H1 (cell line): ENCODE results near the gene CTSL. TPM values are rescaled to one million over a fixed set of nuclear protein-coding genes. Genes with fewer than 3 reads are reported as not detected.

ENCODE experiments used
- CTCF ChIA-PET: fragments of 300-600 bp; sonication (Branson Sonifier 250); formaldehyde crosslinking; loops from one replicate; lab custom pipeline; 2021; ENCODE audit not compliant: partially characterized antibody; lab: Charles Lee
- POLR2A ChIA-PET: fragments of 300-600 bp; sonication (Branson Sonifier 250); formaldehyde crosslinking; loops from one replicate; lab custom pipeline; 2021; ENCODE audit warnings: inconsistent platforms; ENCODE audit not compliant: partially characterized antibody; lab: Charles Lee
- DNase-seq, 2 experiments: peaks; one replicate each; pipeline versions ENCODE4 v3.0.0 to v3.0.0-alpha.2; 2010 to 2022; ENCODE audit warnings: low spot score in 2 of 2, low read depth in 1 of 2, mixed read lengths in 1 of 2
- FAIRE-seq: peaks from 2 replicates; lab custom pipeline; 2011; peaks lifted over from hg19 to GRCh38; lab: Jason Lieb, UNC
- H2AFZ ChIP-seq: 2 replicates; pipeline ENCODE4 v1.8.1; 2012; ENCODE audit warnings: low read length, inconsistent platforms
- H2AK5ac ChIP-seq: 2 replicates; pipeline ENCODE4 v1.6.1; 2013; ENCODE audit warnings: low read depth, low read length
- H2BK120ac ChIP-seq: replicated peaks from 2 replicates; pipeline ENCODE3; 2013; ENCODE audit warnings: low read depth, low read length, inconsistent platforms
- H2BK12ac ChIP-seq: 2 replicates; pipeline ENCODE4 v1.6.1; 2013; ENCODE audit warnings: low read depth, low read length
- H2BK15ac ChIP-seq: 2 replicates; pipeline ENCODE4 v1.6.1; 2013; ENCODE audit warnings: low read length
- H2BK20ac ChIP-seq: 2 replicates; pipeline ENCODE4 v1.6.1; 2013; ENCODE audit warnings: low read length
- H2BK5ac ChIP-seq: 2 replicates; pipeline ENCODE4 v1.6.1; 2013; ENCODE audit warnings: low read depth, low read length
- H3K14ac ChIP-seq: 2 replicates; pipeline ENCODE4 v1.6.1; 2013; ENCODE audit warnings: inconsistent platforms; ENCODE audit not compliant: insufficient read length
- H3K18ac ChIP-seq: 2 replicates; pipeline ENCODE4 v1.6.1; 2013; ENCODE audit warnings: low read length; ENCODE audit errors: extremely low read depth
- H3K23ac ChIP-seq: 2 replicates; pipeline ENCODE4 v1.6.1; 2013; ENCODE audit warnings: inconsistent platforms; ENCODE audit not compliant: insufficient read length
- H3K23me2 ChIP-seq: 2 replicates; pipeline ENCODE4 v1.6.1; 2013; ENCODE audit warnings: low read depth, low read length
- H3K27ac ChIP-seq: 2 replicates; pipeline ENCODE4 v1.6.1; 2011; ENCODE audit warnings: low read depth, low read length, inconsistent platforms
- H3K27me3 ChIP-seq, 4 experiments: replicated peaks in 1 of 4; 1 replicate in 1 of 4; 2 replicates in 3 of 4; pipeline versions ENCODE4 v1.6.1 to v1.8.1; 2011 to 2013; ENCODE audit warnings: low read length in 3 of 4, mild to moderate bottlenecking in 3 of 4, inconsistent platforms in 2 of 4, mixed read lengths in 2 of 4, moderate library complexity in 1 of 4; ENCODE audit not compliant: control insufficient read depth in 3 of 4, insufficient read depth in 3 of 4; ENCODE audit errors: extremely low read depth in 1 of 4
- H3K36me3 ChIP-seq, 4 experiments: 2 replicates each; pipeline versions ENCODE4 v1.6.1 to v1.8.1; 2011 to 2013; ENCODE audit warnings: mild to moderate bottlenecking in 4 of 4, low read length in 3 of 4, moderate library complexity in 2 of 4, control low read depth in 1 of 4, inconsistent platforms in 1 of 4; ENCODE audit not compliant: insufficient read depth in 4 of 4, control insufficient read depth in 2 of 4
- H3K4ac ChIP-seq: replicated peaks from 2 replicates; pipeline ENCODE3; 2013; ENCODE audit warnings: low read length, low read depth, mixed read lengths, inconsistent platforms; ENCODE audit not compliant: insufficient read length
- H3K4me1 ChIP-seq, 4 experiments: replicated peaks in 1 of 4; 1 replicate in 1 of 4; 2 replicates in 3 of 4; pipeline versions ENCODE4 v1.6.1 to v1.8.1; 2011 to 2013; ENCODE audit warnings: low read length in 3 of 4, inconsistent platforms in 2 of 4, mixed read lengths in 1 of 4; ENCODE audit not compliant: insufficient read depth in 4 of 4, control insufficient read depth in 3 of 4
- H3K4me2 ChIP-seq, 2 experiments: 2 replicates each; pipeline versions ENCODE4 v1.6.1 to v1.8.1; 2011 to 2013; ENCODE audit warnings: low read depth in 2 of 2, low read length in 2 of 2, control low read depth in 1 of 2, inconsistent platforms in 1 of 2, mild to moderate bottlenecking in 1 of 2; ENCODE audit not compliant: insufficient read depth in 1 of 2
- H3K4me3 ChIP-seq, 4 experiments: fragments of 200-600, 300-600 bp in 1 of 4; sonication (generic), shearing (Covaris generic), sonication (Bioruptor Twin) in 1 of 4; 2 replicates each; pipeline versions ENCODE4 v1.5.1 to v1.8.1; 2011 to 2016; ENCODE audit warnings: low read length in 4 of 4, low read depth in 3 of 4, control low read depth in 2 of 4, inconsistent platforms in 2 of 4, mild to moderate bottlenecking in 2 of 4, mixed read lengths in 1 of 4, moderate library complexity in 1 of 4; ENCODE audit not compliant: insufficient read depth in 2 of 4; ENCODE audit errors: extremely low read depth in 1 of 4
- H3K56ac ChIP-seq: replicated peaks from 2 replicates; pipeline ENCODE3; 2013; ENCODE audit warnings: low read depth, mild to moderate bottlenecking, mixed read lengths, low read length, inconsistent platforms; ENCODE audit not compliant: insufficient read length
- H3K79me1 ChIP-seq: 2 replicates; pipeline ENCODE4 v1.6.1; 2013; ENCODE audit warnings: low read depth, low read length, control low read depth
- H3K79me2 ChIP-seq, 2 experiments: 2 replicates each; pipeline versions ENCODE4 v1.6.1 to v1.8.1; 2012 to 2013; ENCODE audit warnings: low read length in 2 of 2, mild to moderate bottlenecking in 2 of 2, inconsistent platforms in 1 of 2; ENCODE audit not compliant: insufficient read depth in 2 of 2, control insufficient read depth in 1 of 2
- H3K9ac ChIP-seq, 4 experiments: replicated peaks in 1 of 4; 1 replicate in 1 of 4; 2 replicates in 3 of 4; pipeline versions ENCODE4 v1.6.1 to v1.8.1; 2011 to 2013; ENCODE audit warnings: low read depth in 3 of 4, low read length in 3 of 4, control low read depth in 2 of 4, mild to moderate bottlenecking in 2 of 4, moderate library complexity in 2 of 4, inconsistent platforms in 1 of 4; ENCODE audit errors: extremely low read depth in 1 of 4
- H3K9me3 ChIP-seq, 2 experiments: 2 replicates each; pipeline versions ENCODE4 v1.6.1 to v1.8.1; 2012 to 2013; ENCODE audit warnings: mild to moderate bottlenecking in 2 of 2, moderate library complexity in 2 of 2, control low read depth in 1 of 2, inconsistent platforms in 1 of 2, low read depth in 1 of 2, low read length in 1 of 2, mixed read lengths in 1 of 2; ENCODE audit not compliant: insufficient read depth in 2 of 2
- H4K20me1 ChIP-seq, 2 experiments: replicated peaks in 1 of 2; 2 replicates each; pipeline versions ENCODE3 to v1.8.1; 2011 to 2013; ENCODE audit warnings: inconsistent platforms in 2 of 2, low read length in 2 of 2, mild to moderate bottlenecking in 1 of 2; ENCODE audit not compliant: insufficient read depth in 2 of 2, control insufficient read depth in 1 of 2
- H4K5ac ChIP-seq: 2 replicates; pipeline ENCODE4 v1.6.1; 2013; ENCODE audit warnings: low read length, low read depth, mixed read lengths, inconsistent platforms; ENCODE audit not compliant: insufficient read length
- H4K8ac ChIP-seq: 2 replicates; pipeline ENCODE4 v1.8.0; 2013; ENCODE audit warnings: mild to moderate bottlenecking, moderate library complexity, low read length, inconsistent platforms; ENCODE audit not compliant: insufficient read depth; ENCODE audit errors: extremely low read depth
- H4K91ac ChIP-seq: replicated peaks from 2 replicates; pipeline ENCODE3; 2013; ENCODE audit warnings: low read length, mixed read lengths, inconsistent platforms; ENCODE audit not compliant: insufficient read length
- CBX5 ChIP-seq: fragments of 300-800, 300-1000 bp; sonication (generic); IDR thresholded peaks from 2 replicates; pipeline ENCODE4 v1.7.1; 2016; ENCODE audit warnings: antibody characterized with exemption, low read length, low read depth
- CBX8 ChIP-seq: fragments of 300-800, 300-1000 bp; sonication (generic); IDR thresholded peaks from 2 replicates; pipeline ENCODE4 v1.7.1; 2016; ENCODE audit warnings: low read depth, low read length, borderline replicate concordance
- CHD2 ChIP-seq: IDR thresholded peaks from 2 replicates; pipeline ENCODE4 v1.6.1; 2012; ENCODE audit warnings: low read length, improper control_type of control experiment
- CREB1 ChIP-seq: IDR thresholded peaks from 2 replicates; pipeline ENCODE4 v1.6.1; 2012; ENCODE audit warnings: inconsistent platforms
- CTBP2 ChIP-seq: IDR thresholded peaks from 2 replicates; pipeline ENCODE4 v1.7.0; 2011; ENCODE audit warnings: borderline replicate concordance, mild to moderate bottlenecking, moderate library complexity, mixed read lengths, low read length; ENCODE audit not compliant: insufficient read depth, insufficient read length
- EP300 ChIP-seq, 2 experiments: IDR thresholded peaks; 1 replicate in 1 of 2; 2 replicates in 1 of 2; pipeline ENCODE4 v1.6.1; 2011 to 2012; ENCODE audit warnings: low read depth in 2 of 2, low read length in 2 of 2, mild to moderate bottlenecking in 2 of 2, borderline replicate concordance in 1 of 2, inconsistent platforms in 1 of 2, moderate library complexity in 1 of 2
- GABPA ChIP-seq: IDR thresholded peaks from 2 replicates; pipeline ENCODE4 v1.6.1; 2011; ENCODE audit warnings: mild to moderate bottlenecking, low read length, moderate library complexity, borderline replicate concordance; ENCODE audit not compliant: insufficient read depth
- HDAC2 ChIP-seq, 2 experiments: fragments of 300-600 bp in 1 of 2; sonication (generic) in 1 of 2; IDR thresholded peaks; 2 replicates each; pipeline ENCODE4 v1.6.1; 2011 to 2012; ENCODE audit warnings: low read depth in 2 of 2, low read length in 2 of 2, mild to moderate bottlenecking in 2 of 2, moderate library complexity in 2 of 2, borderline replicate concordance in 1 of 2, inconsistent platforms in 1 of 2
- HDAC6 ChIP-seq: IDR thresholded peaks from one replicate; pipeline ENCODE4 v1.7.1; 2012; ENCODE audit warnings: low read depth, mild to moderate bottlenecking, inconsistent platforms, low read length, moderate library complexity
- SIRT6 ChIP-seq: IDR thresholded peaks from one replicate; pipeline ENCODE4 v1.7.1; 2012; ENCODE audit warnings: low read length, inconsistent platforms
- SIX5 ChIP-seq: IDR thresholded peaks from 2 replicates; pipeline ENCODE4 v1.6.1; 2011; ENCODE audit warnings: mild to moderate bottlenecking, low read depth, low read length
- SP1 ChIP-seq: IDR thresholded peaks from 2 replicates; pipeline ENCODE4 v1.6.1; 2011; ENCODE audit warnings: low read depth, low read length
- SP4 ChIP-seq: IDR thresholded peaks from 2 replicates; pipeline ENCODE4 v1.6.1; 2012; ENCODE audit warnings: low read length, inconsistent platforms
- SUZ12 ChIP-seq: fragments of 200-600 bp; sonication (generic); IDR thresholded peaks from 2 replicates; pipeline ENCODE4 v1.6.1; 2012; ENCODE audit warnings: mild to moderate bottlenecking, inconsistent platforms, low read length, moderate library complexity, mixed read lengths
- TAF7 ChIP-seq: optimal IDR thresholded peaks from 2 replicates; pipeline ENCODE3; 2011; ENCODE audit warnings: low read depth, mild to moderate bottlenecking, inconsistent platforms, low read length, moderate library complexity, borderline replicate concordance
- WGBS, 2 experiments: shearing (Covaris generic) in 1 of 2; methylation state at CpG; one replicate each; pipeline versions ENCODE4 v1.1.6 to v1.1.7; 2013 to 2015; ENCODE audit warnings: low lambda C conversion rate in 2 of 2, mixed read lengths in 2 of 2, inconsistent platforms in 1 of 2, low coverage in 1 of 2, missing lambda C conversion rate in 1 of 2; ENCODE audit not compliant: insufficient replicate concordance in 2 of 2, insufficient coverage in 1 of 2, insufficient read length in 1 of 2; ENCODE audit errors: extremely low coverage in 1 of 2, missing lambda C conversion rate in 1 of 2; 5-methylcytosine and 5-hydroxymethylcytosine counted together
- polyA plus RNA-seq, 7 experiments: library from polyadenylated mRNA; depleted of rRNA in 3 of 7; stranded (reverse) in 5 of 7; unstranded in 2 of 7; fragments of >200 nt in 5 of 7; fragments of 200-250 nt in 2 of 7; gene quantifications; 1 replicate in 5 of 7; 2 replicates in 1 of 7; 4 replicates in 1 of 7; pipeline versions ENCODE4 v1.2.1 to v1.2.3, GENCODE V29; 2011 to 2013; ENCODE audit warnings: missing spikeins in 2 of 7, mixed read lengths in 2 of 7
- total RNA-seq: library from RNA; stranded (reverse); fragmentation: NEBNext Ultra II Directional; extraction: Animal tissue kit (Norgen Biotek cat#: 25700); gene quantifications from 2 replicates; pipeline ENCODE4 v1.2.1, GENCODE V29; 2021

The CTSL gene
- total and polyA plus RNA-seq, 2 of the 8 experiments (the other 6 are each of a cell fraction or from before 2014, with no cell fraction given): 34.2 to 38.2 TPM

DNA sequence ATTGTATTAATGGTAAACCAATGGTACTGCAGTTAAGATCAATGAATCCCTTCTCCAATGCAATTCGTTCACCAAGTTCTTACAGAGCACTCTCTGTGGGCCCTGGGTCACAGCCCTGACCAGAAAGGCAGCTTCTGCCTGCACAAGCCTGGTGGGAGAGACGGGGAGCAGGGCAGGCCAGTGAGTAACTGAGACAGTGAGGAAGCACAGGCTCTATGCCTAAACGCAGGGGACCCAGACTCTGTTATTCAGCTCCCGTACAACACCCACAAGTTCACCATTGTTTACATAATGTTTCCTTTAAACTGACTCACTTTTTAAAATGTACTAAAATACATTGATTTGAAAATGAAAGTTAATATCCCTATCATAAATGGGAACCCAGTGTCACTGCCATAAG lies 40.5 kb upstream of the CTSL start:
- 89% methylated on average over 4 of the region's 4 CpGs; no CpG with 5 or more reads in 1 of the 2 experiments for WGBS, 2 experiments
- DNase-seq (no peak), FAIRE-seq (no peak)
- Histone ChIP-seq H4K5ac (no peak overlapping the region), H3K23ac (no peak overlapping the region), H2BK20ac (no peak overlapping the region), H3K4me2 (no peak overlapping the region), H4K91ac (no peak overlapping the region), H2BK120ac (no peak overlapping the region), H2BK5ac (no peak overlapping the region), H3K27ac (no peak overlapping the region), H3K56ac (no peak overlapping the region), H3K4me3 (no peak overlapping the region), H3K14ac (no peak overlapping the region), H2BK15ac (no peak overlapping the region), H3K36me3 (peaks cover 5 to 46% (median 23%) of the 10 kb centered on the region in 4 experiments; a peak in 7 of 8 replicates), H4K8ac (no peak overlapping the region), H3K79me2 (peaks cover 0 to 7% of the 10 kb centered on the region in 2 experiments; a peak in 2 of 4 replicates), H2AFZ (no peak overlapping the region), H3K18ac (no peak overlapping the region), H4K20me1 (peaks cover 2 to 4% of the 10 kb centered on the region in 2 experiments), H3K9ac (no peak overlapping the region), H3K79me1 (no peaks in the 10 kb centered on the region; the same call in 1 of the 2 replicates), H3K4ac (no peak overlapping the region), H3K27me3 (no peaks in the 10 kb centered on the region), H3K9me3 (no peaks in the 10 kb centered on the region), H2AK5ac (no peak overlapping the region), H3K4me1 (no peaks in the 10 kb centered on the region; a peak in 2 of 7 replicates), H2BK12ac (no peak overlapping the region), H3K23me2 (no peaks in the 10 kb centered on the region)
- CTCF ChIA-PET: interaction anchor here (0.6 to 6.5 kb wide), 26 partner anchors 10 to 266 kb away, joined by 3 to 88 read pairs (median 7); no protein-coding TSS in a partner anchor
- POLR2A ChIA-PET: no interaction called here
- TF ChIP-seq SIX5 (no peak), TAF7 (no peak), EP300 (IDR thresholded peaks at IDR 0.05; ENCODE audit: borderline replicate concordance in 1 of 2, low read depth in 2 of 2, low read length in 2 of 2) (no peak), CBX8 (no peak), CHD2 (no peak), HDAC6 (no peak), SP4 (no peak), CREB1 (no peak), SIRT6 (no peak), SP1 (no peak), CBX5 (no peak), SUZ12 (no peak), CTBP2 (no peak), HDAC2 (IDR thresholded peaks at IDR 0.05; ENCODE audit: borderline replicate concordance in 1 of 2, low read depth in 2 of 2, low read length in 2 of 2) (no peak), GABPA (no peak)
